CD4-positive, alpha-beta T cell (primary cell): ENCODE results near the gene CD44. TPM values are rescaled to one million over a fixed set of nuclear protein-coding genes. Genes with fewer than 3 reads are reported as not detected.

Experiments
- ATAC-seq: fragments of 200-7000 bp; cut with Tn5 transposase; one replicate; pipeline ENCODE4 v1.10.0; 2022; ENCODE audit warnings: mild to moderate bottlenecking; ENCODE audit not compliant: poor library complexity
- CTCF ChIA-PET: fragments of 350-600 bp; sonication (Branson Sonifier 250); formaldehyde crosslinking; loops from one replicate; lab custom pipeline; 2021; ENCODE audit warnings: antibody characterized with exemption, inconsistent platforms; lab: Charles Lee
- POLR2A ChIA-PET: fragments of 350-600 bp; sonication (Branson Sonifier 250); formaldehyde crosslinking; loops from one replicate; lab custom pipeline; 2021; ENCODE audit warnings: antibody characterized with exemption, inconsistent platforms; lab: Charles Lee
- DNase-seq, 14 experiments: peaks; one replicate each; pipeline ENCODE4 v3.0.0-alpha.2; 2013 to 2020; ENCODE audit warnings: mixed read lengths in 2 of 14
- H3K27ac ChIP-seq, 2 donors: one replicate each; pipeline versions ENCODE4 v1.5.1 to v1.7.0; 2013; ENCODE audit warnings: low read length in 2 of 2, low read depth in 1 of 2, mild to moderate bottlenecking in 1 of 2
- H3K27me3 ChIP-seq, 2 experiments: 1 replicate in 1 of 2; 2 replicates in 1 of 2; pipeline versions ENCODE4 v1.6.1 to v1.7.0; 2013; ENCODE audit warnings: low read length in 2 of 2, control low read depth in 1 of 2, mild to moderate bottlenecking in 1 of 2, moderate library complexity in 1 of 2; ENCODE audit not compliant: insufficient read depth in 2 of 2, control insufficient read depth in 1 of 2
- H3K36me3 ChIP-seq: one replicate; pipeline ENCODE4 v1.6.1; 2013; ENCODE audit warnings: low read length, control low read depth; ENCODE audit not compliant: insufficient read depth
- H3K4me1 ChIP-seq: one replicate; pipeline ENCODE4 v1.6.1; 2013; ENCODE audit warnings: low read length, control low read depth; ENCODE audit not compliant: insufficient read depth
- H3K4me3 ChIP-seq: one replicate; pipeline ENCODE4 v1.5.1; 2013; ENCODE audit warnings: mild to moderate bottlenecking, low read length, moderate library complexity
- H3K9me3 ChIP-seq, 2 experiments: 1 replicate in 1 of 2; 2 replicates in 1 of 2; pipeline versions ENCODE4 v1.6.1 to v1.7.0; 2013; ENCODE audit warnings: low read length in 2 of 2, mild to moderate bottlenecking in 2 of 2, control low read depth in 1 of 2, moderate library complexity in 1 of 2; ENCODE audit not compliant: control insufficient read depth in 1 of 2, insufficient read depth in 1 of 2
- H3K27ac Mint-ChIP-seq: one replicate; pipeline ENCODE4 v1.8.0; 2020; ENCODE audit warnings: mixed read lengths
- H3K27me3 Mint-ChIP-seq: one replicate; pipeline ENCODE4 v1.8.0; 2021; ENCODE audit warnings: mixed read lengths
- H3K36me3 Mint-ChIP-seq: one replicate; pipeline ENCODE4 v1.8.0; 2021; ENCODE audit warnings: low read depth, mixed read lengths
- H3K4me1 Mint-ChIP-seq: one replicate; pipeline ENCODE4 v1.8.0; 2021; ENCODE audit warnings: low read depth, mixed read lengths
- H3K4me3 Mint-ChIP-seq: one replicate; pipeline ENCODE4 v1.8.0; 2020; ENCODE audit warnings: mild to moderate bottlenecking, mixed read lengths
- H3K9me3 Mint-ChIP-seq: one replicate; pipeline ENCODE4 v1.8.0; 2020; ENCODE audit warnings: mixed read lengths
- CTCF ChIP-seq: fragments of 200-600 bp; IDR thresholded peaks from one replicate; pipeline ENCODE4 v1.8.0; 2022; ENCODE audit warnings: antibody characterized with exemption, mild to moderate bottlenecking
- intact Hi-C, 2 experiments: fragments of 100-400 bp; cut with DNase I in 1 of 2; cut with micrococcal nuclease in 1 of 2; formaldehyde crosslinking; loops; one replicate each; pipeline versions ENCODE4 v1.15.1 to v1.9.0; 2023 to 2025; cut with DNase I, micrococcal nuclease
- total RNA-seq, 174 experiments: library from RNA in 2 of 174; stranded (reverse) in 2 of 174; gene quantifications; one replicate each; pipeline ENCODE4 v1.2.3 and lab custom pipeline; 2021 to 2026

The CD44 gene
- total RNA-seq, 2 experiments from 2014 or later: 1,283 to 1,330 TPM

- H3K4me1 Mint-ChIP-seq: peaks cover 57% of the 10 kb centered on the region
- Histone ChIP-seq H3K4me3 (no peak overlapping the region), H3K4me1 (peaks cover 12% of the 10 kb centered on the region), H3K27ac (peak overlapping the region in 1 of 2 donors; percentile 7), H3K36me3 (peaks cover 91% of the 10 kb centered on the region), H3K9me3 (peaks cover 4 to 5% of the 10 kb centered on the region in 2 experiments), H3K27me3 (no peaks in the 10 kb centered on the region)
- no peak overlapping the region for H3K4me3 Mint-ChIP-seq
- no peak for ATAC-seq
- POLR2A ChIA-PET: no interaction called here
- H3K27me3 Mint-ChIP-seq: no peaks in the 10 kb centered on the region
- CTCF ChIA-PET: interaction anchor here (0.6 kb wide), 1 partner anchor 53 kb away, joined by 4 read pairs; no protein-coding TSS in a partner anchor
- intact Hi-C loops: no loop called here
- H3K27ac Mint-ChIP-seq: peak overlapping the region; percentile 80
- peaks cover 12% of the 10 kb centered on the region for H3K9me3 Mint-ChIP-seq
- TF ChIP-seq CTCF: no peak
- H3K36me3 Mint-ChIP-seq: peaks cover 100% of the 10 kb centered on the region
- DNase-seq: no peak
These were observed 89.4 kb downstream of the CD44 start for GRCh38 chr11:35228328-35228725.

GRCh38 chr11:35230388-35230787 is 91.4 kb downstream of the CD44 start:
- intact Hi-C loops: no loop called here
- Histone ChIP-seq H3K27ac (no peak overlapping the region), H3K4me1 (peaks cover 18% of the 10 kb centered on the region), H3K36me3 (peaks cover 70% of the 10 kb centered on the region), H3K4me3 (no peak overlapping the region), H3K27me3 (no peaks in the 10 kb centered on the region), H3K9me3 (peaks cover 5 to 13% of the 10 kb centered on the region in 2 experiments)
- POLR2A ChIA-PET: interaction anchor here (1.3 kb wide), 1 partner anchor 64 kb away, joined by 4 read pairs; no protein-coding TSS in a partner anchor
- peaks cover 66% of the 10 kb centered on the region for H3K4me1 Mint-ChIP-seq
- TF ChIP-seq CTCF: no peak
- H3K9me3 Mint-ChIP-seq: peaks cover 25% of the 10 kb centered on the region
- peak overlapping the region; percentile 80 for H3K27ac Mint-ChIP-seq
- CTCF ChIA-PET: interaction anchor here (1.0 kb wide), 1 partner anchor 76 kb away, joined by 4 read pairs; no protein-coding TSS in a partner anchor
- no peak overlapping the region for H3K4me3 Mint-ChIP-seq
- no peaks in the 10 kb centered on the region for H3K27me3 Mint-ChIP-seq
- H3K36me3 Mint-ChIP-seq: peaks cover 98% of the 10 kb centered on the region
- ATAC-seq (no peak), DNase-seq (no peak)

- Mint-ChIP-seq H3K4me1 (peaks cover 70% of the 10 kb centered on the region), H3K27me3 (no peaks in the 10 kb centered on the region), H3K4me3 (no peak overlapping the region), H3K27ac (peak overlapping the region; percentile 80), H3K9me3 (peaks cover 28% of the 10 kb centered on the region), H3K36me3 (peaks cover 98% of the 10 kb centered on the region)
- Histone ChIP-seq H3K4me3 (no peak overlapping the region), H3K36me3 (peaks cover 61% of the 10 kb centered on the region), H3K9me3 (peaks cover 5 to 13% of the 10 kb centered on the region in 2 experiments), H3K27me3 (no peaks in the 10 kb centered on the region), H3K27ac (no peak overlapping the region), H3K4me1 (peaks cover 26% of the 10 kb centered on the region)
- CTCF ChIA-PET: interaction anchor here (1.0 to 1.1 kb wide), 2 partner anchors 16 to 75 kb away, joined by 3 to 4 read pairs; no protein-coding TSS in a partner anchor
- intact Hi-C loops: no loop called here
- ATAC-seq (no peak), DNase-seq (no peak)
- POLR2A ChIA-PET: interaction anchor here (0.6 to 1.0 kb wide), 2 partner anchors 11 to 114 kb away, joined by 3 read pairs; no protein-coding TSS in a partner anchor
- TF ChIP-seq CTCF: no peak
These were observed 92.3 kb downstream of the CD44 start for GRCh38 chr11:35231076-35231860.
